DMS153 (cell line): ENCODE data around the gene HINFP.
A peak's percentile ranks its signal among the peaks of the same experiment; 100 is the strongest.

Experiments
- DNase-seq: peaks from one replicate; lab custom pipeline; 2025; lab: John Stamatoyannopoulos, UW

Gene HINFP, protein sequence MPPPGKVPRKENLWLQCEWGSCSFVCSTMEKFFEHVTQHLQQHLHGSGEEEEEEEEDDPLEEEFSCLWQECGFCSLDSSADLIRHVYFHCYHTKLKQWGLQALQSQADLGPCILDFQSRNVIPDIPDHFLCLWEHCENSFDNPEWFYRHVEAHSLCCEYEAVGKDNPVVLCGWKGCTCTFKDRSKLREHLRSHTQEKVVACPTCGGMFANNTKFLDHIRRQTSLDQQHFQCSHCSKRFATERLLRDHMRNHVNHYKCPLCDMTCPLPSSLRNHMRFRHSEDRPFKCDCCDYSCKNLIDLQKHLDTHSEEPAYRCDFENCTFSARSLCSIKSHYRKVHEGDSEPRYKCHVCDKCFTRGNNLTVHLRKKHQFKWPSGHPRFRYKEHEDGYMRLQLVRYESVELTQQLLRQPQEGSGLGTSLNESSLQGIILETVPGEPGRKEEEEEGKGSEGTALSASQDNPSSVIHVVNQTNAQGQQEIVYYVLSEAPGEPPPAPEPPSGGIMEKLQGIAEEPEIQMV

DNA sequence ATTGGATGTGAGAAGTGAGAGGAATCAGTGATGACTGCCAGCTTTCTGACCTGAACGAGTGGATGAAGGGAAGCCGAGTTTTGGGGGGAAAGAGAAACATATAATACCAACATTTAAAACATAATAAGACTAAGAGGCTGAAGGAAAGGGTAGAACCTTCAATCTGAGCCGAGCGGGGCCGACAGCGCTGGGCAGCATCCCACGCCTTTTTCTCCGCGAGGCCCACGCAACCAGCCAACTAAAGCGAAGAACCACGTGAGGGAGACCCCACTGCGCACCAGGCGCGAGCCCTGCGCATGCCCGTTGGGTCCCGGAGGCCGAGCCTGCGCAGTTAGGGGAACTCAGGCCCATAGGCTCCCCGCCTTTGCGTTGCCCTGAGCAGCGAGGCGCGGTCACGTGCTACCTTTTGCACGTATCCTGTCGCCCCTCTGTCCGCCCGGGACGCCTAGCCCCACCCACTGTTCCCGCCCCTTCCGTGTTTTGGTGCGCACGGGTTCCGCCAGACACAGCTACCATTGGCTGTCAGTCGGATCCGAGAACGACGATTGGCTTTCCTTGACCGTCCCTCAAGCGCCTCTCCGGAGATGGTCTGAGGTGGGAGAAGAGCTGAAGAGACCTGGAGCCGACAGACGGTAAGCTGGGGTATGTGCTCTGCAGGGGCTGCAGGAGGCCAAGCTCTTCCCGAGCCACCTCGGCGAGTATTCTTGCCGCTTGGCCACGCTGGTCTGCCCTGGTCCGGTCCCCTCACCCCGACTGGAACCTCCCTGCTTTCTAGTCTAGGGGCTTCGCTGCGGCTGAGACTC, at the start of gene HINFP:
TSS of gene HINFP (plus strand) at position 573 of the 803 bp plus-strand sequence. CDS start 5,365 bp downstream, outside the sequence.
- DNase-seq = peak; percentile 97

DNA sequence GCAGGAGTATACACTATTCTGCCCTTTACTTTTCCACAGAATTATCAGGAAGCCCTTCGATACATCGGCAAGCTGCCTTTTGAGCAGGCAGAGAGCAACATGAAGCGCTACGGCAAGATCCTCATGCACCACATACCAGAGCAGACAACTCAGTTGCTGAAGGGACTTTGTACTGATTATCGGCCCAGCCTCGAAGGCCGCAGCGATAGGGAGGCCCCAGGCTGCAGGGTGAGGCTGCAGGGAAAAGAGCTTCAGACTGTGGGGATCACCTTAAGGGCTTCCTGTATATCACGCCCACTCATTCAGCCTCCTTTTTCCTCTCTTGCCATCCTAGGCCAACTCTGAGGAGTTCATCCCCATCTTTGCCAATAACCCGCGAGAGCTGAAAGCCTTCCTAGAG, 43.5 kb upstream of the HINFP start:
- DNase-seq = no peak

DNA sequence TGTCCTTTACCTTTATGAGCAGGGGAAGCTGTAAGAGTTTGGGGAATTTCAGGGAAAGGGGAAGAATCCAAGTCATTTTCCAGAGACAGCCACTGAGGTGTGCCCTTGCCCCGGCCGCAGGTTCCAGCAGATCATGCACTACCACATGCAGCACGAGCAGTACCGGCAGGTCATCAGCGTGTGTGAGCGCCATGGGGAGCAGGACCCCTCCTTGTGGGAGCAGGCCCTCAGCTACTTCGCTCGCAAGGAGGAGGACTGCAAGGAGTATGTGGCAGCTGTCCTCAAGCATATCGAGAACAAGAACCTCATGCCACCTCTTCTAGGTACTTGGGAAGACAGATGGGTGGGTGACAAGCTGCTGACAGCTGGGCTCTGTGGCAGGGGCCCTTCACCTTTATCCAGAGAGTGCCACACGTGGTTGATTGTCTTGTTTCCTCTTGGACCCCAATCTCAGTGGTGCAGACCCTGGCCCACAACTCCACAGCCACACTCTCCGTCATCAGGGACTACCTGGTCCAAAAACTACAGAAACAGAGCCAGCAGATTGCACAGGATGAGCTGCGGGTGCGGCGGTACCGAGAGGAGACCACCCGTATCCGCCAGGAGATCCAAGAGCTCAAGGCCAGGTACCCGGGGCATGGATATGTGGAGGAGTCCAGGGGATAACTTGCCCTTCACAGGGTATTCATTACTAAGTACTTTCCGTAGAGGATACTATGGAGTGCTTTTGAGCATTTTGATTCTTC, 42.5 kb upstream of the HINFP start:
- no peak for DNase-seq

DNA sequence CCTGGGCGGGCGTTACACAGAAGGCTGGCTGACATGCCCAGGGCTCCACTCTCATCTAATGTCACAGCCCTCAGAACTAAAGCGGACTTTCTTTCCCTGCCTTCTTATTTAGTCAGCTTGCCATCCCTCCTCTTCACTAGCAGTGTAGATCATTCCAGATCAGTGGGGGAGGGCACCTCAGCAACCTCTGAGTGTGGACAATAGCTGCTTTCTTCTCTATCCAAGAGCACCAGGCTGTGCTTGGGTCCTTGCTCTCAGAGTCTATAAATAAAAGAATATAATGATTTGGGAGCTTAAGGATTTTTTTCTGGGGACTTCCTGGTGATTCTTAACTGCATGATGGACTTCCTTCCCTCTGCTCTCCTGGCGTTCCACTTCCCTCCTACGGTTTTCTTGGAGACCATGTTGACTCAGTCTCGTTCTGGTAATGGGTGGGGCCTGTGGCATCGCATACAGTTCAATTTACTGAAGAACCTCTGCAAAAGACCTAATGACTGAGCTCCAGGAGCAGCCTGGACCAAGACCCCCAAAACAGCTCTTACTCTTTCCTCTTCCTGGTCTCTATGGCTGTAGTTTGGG, 39.6 kb upstream of the HINFP start:
- no peak for DNase-seq

DNA sequence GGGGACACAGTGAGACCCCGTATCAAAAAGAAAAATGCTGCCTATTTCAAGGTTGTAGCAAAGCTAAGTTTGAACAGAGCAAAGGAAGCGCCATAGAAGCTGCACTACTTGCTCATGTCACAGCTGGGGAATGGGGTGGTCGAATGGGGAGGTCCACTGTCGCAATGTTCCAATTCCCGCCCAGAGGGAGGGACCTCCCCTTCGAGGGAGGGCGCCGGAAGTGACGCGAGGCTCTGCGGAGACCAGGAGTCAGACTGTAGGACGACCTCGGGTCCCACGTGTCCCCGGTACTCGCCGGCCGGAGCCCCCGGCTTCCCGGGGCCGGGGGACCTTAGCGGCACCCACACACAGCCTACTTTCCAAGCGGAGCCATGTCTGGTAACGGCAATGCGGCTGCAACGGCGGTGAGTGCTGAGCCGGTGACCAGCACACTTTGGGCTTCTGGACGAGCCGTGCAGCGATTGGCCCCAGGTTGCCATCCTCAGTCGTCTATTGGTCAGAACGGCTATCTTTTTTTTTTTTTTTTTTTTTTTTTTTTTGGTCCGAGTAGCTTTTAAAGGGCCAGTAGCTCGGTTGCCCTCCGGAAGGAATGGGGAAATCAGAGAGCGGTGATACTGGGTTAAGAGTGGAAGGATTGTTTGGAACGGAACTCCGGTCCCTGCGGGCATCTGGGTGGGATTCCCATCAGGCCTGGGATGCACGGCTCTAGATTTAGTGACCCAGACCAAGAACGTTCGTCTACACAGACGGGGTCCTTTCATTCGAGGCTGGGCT, 36.5 kb upstream of the HINFP start, which contains the start of gene HMBS:
TSS of gene HMBS (plus strand) at position 219 of the 774 bp plus-strand sequence. CDS start at position 372, 153 bp downstream.
- DNase-seq = peak; percentile 90

DNA sequence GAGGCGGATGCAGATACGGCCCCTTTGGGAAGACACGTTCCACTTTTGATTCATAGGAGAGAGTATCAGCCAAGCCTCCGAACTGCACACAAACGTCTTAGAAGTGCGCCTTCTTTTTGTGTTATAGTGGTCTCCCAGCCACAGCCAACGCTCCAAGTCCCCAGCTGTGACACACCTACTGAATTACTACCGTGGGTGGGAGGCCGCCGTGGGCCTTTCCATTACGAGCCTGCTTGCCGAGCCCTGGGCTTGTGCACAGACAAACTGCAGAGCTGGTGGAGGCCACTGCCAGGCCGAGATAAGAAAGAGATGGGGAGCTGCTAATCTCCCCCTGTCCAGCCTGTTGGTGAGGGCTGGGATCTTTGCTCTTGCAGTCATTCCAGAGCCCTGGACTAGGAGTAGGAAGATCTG, 35.9 kb upstream of the HINFP start:
- DNase-seq = no peak

DNA sequence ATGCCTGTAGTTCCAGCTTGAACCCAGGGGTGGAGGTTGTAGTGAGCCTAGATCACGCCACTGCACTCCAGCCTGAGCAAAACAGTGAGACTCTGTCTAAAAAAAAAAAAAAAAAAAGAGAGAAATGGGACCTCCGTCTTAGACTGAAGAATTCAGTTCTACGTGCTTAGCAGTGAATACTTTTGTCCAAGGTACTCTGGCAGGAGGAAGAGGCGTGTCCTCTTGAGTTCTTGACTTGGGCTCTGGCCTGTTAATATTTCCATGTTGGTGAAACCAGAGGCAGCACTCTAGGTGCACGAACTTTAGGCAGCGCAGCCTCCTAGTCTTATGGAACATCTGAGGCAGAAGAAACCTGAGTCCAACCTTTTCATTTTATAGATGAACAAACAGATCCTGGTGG, 34.3 kb upstream of the HINFP start:
- no peak for DNase-seq

DNA sequence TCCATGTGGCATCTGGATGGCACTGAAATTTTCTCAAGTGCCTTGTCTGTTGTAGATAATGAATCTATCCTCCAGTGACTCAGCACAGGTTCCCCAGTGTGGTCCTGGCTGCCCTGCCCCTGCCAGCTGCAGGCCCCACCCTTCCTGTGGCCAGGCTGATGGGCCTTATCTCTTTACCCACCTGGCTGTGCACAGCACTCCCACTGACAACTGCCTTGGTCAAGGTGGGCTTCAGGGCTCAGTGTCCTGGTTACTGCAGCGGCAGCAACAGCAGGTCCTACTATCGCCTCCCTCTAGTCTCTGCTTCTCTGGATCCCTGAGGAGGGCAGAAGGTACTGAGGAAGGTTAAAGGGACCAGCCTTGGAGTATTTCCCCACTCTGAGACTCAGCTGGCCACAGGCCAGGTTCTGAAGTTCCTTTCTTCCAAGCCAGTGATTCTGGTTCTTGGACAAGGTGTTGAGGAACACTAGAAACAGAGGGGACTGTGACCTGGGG, 33.6 kb upstream of the HINFP start:
- DNase-seq = no peak

DNA sequence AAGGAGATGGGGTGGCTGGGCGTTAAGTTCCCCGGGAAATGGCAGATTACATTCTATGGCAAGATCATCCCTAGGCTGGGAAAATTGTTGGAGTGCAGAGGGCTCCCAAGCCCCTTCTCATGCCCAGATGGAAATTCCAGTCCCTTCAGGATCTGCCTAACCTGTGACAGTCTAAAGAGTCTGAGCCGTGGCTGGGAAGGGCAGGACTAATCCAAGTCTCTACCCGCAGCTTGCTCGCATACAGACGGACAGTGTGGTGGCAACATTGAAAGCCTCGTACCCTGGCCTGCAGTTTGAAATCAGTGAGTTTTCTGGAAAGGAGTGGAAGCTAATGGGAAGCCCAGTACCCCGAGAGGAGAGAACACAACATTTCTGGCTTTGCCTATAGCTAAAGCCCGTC, 33.0 kb upstream of the HINFP start:
- DNase-seq = no peak

DNA sequence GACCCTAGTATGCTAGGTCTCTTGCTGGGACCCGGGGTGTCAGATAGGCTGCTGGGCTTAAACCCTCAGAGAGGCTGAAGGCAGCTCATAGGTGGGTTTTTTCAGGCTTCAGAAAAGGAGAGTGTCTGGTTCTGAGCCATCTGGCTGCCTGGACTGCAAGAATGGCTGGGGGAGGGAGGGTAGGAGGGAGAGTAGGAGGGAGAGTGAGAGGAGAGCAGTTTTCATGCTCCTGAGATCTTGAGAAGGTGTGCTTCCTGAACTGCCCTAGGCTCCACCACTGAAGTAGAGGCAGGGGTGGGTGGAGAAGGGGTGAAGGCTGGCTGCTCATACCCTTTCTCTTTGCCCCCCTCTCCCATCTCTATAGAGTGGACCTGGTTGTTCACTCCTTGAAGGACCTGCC, 32.1 kb upstream of the HINFP start:
- DNase-seq = no peak

DNA sequence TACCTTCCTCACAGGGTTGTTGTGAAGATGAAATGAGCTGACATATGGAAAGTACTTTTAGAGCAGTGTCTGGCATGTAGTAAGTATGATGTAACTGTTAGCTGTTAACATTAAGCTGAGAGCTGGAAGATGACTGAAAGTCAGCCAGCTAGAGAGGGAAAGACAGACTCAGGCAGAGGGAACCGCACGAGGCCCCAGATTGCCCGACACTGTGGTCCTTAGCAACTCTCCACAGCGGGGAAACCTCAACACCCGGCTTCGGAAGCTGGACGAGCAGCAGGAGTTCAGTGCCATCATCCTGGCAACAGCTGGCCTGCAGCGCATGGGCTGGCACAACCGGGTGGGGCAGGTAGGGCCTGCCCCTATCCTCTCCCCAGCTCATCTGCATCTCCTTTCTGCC, 30.2 kb upstream of the HINFP start:
- no peak for DNase-seq

DNA sequence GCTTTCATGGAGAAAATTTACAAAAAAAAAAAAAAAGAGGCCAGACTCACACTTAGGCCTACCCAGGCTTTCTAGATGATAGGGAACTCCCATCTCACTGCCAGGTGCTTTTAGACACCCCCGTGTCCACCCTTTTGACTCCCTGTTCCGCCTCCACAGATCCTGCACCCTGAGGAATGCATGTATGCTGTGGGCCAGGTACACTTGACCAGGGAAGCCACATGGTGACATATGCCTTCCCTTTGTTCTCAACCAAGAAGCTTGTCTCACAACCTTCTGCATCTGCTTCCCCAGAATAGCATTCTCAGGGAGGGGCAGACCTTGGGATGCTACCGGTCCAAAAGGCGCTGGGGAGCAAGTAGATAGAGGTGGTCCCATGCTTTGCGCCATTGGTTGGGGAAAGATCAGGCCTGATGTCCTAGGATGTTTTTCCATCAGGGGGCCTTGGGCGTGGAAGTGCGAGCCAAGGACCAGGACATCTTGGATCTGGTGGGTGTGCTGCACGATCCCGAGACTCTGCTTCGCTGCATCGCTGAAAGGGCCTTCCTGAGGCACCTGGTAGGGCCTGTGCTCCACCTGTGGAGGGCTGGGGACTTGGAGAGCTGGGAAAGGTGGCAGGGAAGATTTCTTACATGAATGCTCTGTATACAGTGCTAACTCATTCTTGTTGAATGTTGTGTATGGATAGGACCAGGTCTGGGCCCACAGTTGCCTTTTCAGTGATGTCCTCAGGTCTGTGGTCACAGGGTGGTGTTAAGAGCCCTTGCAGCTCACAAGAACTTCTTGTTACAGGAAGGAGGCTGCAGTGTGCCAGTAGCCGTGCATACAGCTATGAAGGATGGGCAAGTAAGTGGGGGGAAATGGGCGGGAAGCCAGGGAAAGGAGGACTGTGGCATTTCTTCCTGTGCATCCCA, 29.2 kb upstream of the HINFP start:
- no peak for DNase-seq

DNA sequence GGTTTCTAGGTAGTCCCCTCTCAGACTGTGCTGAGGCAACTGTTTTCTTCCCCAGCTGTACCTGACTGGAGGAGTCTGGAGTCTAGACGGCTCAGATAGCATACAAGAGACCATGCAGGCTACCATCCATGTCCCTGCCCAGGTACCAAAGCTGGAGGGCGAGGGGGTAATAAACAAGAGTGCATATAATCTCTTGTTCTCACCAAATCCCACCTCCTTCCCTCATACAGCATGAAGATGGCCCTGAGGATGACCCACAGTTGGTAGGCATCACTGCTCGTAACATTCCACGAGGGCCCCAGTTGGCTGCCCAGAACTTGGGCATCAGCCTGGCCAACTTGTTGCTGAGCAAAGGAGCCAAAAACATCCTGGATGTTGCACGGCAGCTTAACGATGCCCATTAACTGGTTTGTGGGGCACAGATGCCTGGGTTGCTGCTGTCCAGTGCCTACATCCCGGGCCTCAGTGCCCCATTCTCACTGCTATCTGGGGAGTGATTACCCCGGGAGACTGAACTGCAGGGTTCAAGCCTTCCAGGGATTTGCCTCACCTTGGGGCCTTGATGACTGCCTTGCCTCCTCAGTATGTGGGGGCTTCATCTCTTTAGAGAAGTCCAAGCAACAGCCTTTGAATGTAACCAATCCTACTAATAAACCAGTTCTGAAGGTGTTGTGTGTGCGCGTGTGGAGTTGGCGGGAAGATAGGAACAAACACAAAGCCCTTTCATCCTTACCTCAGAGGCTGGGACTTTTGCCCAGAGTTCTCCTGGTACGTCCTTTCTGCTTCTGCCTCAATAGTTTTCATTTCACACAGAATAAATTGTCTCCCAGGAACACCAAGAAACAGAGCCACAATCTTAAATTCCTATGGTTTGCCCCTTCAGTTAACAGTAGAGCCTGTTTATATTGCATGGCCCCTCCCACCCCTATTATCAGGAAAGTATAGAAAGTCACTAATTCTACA, 28.2 kb upstream of the HINFP start:
- no peak for DNase-seq

DNA sequence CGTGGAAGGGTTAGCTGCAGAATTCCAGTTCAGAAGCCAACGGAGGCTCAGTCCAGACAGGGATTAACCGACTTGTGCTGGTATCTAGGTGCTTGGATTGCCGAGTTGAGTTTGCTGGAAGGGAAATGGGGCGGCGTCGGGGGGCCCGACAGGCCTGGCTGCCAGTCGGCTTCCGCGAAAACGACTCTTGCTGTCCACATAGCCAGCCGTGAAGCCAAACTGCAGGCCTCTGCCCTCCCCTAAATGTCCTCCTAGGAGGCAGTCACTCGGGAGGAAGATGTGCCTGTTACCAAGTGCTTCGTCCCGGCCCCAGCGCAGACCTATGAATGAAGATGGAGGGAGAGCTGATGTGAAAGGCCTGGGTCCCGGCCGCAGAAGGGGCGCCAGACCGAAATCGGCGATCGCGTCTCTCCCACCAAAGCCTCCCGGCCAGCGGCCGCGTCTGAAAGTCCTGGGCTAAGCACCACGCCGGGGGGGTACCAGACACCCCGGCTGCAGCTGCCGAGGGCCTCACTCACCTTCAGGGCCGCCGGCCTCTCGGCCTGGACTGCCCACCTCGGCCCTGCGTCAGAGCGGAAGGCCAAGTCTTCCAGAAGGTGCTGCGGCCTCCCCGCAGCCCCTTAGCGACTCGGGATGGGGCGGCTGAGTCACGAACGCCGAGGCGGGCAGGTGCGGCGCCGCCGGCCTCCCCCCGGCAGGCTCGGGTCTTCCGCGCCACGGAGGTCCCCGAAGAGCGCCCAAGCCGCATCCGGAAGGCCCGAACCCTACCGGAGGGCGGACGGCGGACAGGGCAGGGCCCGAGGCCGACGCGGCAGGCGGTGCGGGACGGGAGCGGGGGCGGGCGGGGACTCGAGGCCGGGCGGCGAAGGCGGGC, 27.2 kb upstream of the HINFP start:
- DNase-seq = no peak

DNA sequence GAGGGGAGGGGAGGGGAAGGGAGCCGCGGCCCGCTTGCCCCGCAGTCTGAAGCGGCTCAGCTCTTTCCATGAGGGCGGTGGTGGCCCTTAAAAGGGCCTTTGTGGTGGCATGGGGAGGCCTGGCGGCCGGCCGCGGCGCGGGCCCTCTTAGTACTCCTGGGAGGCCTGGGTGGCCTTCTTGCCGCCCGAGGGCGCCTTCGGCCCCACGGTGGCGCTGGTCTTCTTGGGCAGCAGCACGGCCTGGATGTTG, 26.6 kb upstream of the HINFP start:
- DNase-seq = no peak

DNA sequence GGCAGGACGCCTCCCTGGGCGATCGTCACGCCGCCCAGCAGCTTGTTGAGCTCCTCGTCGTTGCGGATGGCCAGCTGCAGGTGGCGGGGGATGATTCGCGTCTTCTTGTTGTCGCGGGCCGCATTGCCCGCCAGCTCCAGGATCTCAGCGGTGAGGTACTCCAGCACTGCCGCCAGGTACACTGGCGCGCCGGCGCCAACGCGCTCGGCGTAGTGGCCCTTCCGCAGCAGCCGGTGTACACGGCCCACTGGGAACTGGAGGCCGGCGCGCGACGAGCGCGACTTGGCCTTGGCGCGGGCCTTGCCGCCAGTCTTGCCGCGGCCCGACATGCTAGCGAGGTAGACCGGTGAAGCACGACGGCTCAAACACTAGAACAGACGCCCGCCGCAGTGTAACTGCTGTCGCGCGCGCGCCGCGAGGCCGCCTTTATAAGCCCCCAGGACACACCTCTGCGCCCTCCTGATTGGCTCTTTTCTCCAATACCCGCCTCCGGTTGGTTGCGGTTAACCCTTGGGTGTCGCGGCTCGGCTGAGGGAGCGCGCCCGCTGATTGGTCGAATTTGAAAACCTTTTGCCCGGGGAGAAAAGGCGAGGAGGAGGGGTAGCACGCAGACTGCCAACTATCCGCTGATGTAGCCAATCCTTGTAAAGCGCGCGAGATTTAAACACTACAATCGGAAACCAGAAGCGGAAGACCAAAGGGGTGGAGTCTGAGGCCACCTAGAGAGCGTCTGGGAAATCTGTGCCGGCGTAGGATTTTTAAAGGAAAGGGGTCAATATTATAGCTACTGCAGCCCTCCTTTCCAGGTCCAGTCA, 26.1 kb upstream of the HINFP start:
- peak; percentile 99 for DNase-seq

DNA sequence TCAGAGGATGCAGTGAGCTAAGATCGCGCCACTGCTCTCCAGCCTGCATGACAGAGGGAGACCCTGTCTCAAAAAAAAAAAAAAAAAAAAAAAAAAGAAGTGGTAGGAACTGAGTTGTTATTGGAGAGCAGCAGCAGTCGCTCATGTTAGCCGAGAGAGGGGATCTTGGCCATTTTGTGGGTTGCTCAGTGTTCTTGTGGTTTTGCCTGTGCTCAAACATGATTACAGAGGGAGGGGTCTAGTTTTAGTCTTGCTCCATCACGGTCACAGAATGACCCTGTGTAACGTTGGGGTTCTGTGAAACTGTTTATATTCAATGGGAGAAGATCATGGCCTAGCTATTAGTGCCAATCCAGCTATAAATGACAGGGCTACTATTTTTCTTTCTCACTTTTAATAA, 21.7 kb upstream of the HINFP start:
- no peak for DNase-seq
